GM19455 (cell line): ENCODE measurements around the gene PRELID1.

Source experiments
- ATAC-seq: cut with Tn5 transposase; IDR thresholded peaks from one replicate; pipeline ENCODE4 v1.9.1; 2021; ENCODE audit not compliant: unreplicated experiment

PRELID1 gene

DNA sequence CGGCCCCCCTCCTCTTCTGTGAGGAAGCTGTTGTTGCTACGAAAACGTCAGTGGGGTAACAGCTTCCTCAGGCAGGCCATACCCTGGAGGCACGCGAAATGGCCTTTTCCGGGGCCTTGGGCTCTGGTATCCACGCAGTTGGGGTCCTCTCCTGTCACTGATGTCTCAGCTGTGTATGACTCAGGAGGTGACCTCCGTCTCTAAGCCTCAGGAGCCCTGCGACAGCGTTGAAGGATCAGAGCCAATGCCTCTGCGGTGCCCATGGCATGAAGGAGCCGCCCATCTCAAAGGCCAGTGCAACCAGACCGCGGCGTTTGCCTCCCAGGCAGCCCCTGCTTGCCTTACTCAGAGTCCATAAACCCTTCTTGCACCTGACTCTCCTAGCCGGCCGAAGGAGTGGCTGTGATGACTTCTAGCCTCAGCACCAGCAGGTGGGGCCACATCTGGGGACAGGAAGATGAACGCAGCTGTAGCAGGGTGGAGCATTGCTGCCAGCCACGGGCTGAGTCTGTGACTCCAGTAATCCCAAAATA lies 9.1 kb downstream of the PRELID1 start:
- peak; percentile 18 for ATAC-seq

GRCh38 chr5:177313561-177314259 lies 10.1 kb downstream of the PRELID1 start:
- no peak for ATAC-seq

- no peak for ATAC-seq
Observed at GRCh38 chr5:177314376-177315342, 11.1 kb downstream of the PRELID1 start.

DNA sequence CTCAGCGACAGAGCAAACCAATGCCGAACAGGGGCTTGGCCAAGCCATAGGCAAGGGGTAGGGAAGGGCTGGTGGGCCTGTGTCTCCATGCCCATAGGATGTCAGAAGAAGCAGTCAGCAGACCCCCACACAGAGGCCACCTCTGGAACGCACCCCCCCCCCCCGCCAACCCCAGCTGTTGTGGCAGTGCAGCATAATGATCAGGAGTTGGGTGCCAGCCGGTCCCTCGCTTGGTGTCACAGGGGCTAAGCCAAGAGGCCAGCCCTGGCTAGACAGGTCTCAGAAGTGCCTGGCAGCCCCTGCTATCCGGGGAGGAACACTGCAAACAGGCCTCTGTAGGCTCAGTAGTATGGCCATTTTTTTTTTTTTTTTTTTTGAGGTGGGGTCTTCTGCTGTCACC lies 11.8 kb downstream of the PRELID1 start:
- ATAC-seq, result no peak

- ATAC-seq, result no peak
Observed at GRCh38 chr5:177316005-177316404, 12.4 kb downstream of the PRELID1 start.

- ATAC-seq, result no peak
Observed at GRCh38 chr5:177317959-177318377, 14.4 kb downstream of the PRELID1 start.

DNA sequence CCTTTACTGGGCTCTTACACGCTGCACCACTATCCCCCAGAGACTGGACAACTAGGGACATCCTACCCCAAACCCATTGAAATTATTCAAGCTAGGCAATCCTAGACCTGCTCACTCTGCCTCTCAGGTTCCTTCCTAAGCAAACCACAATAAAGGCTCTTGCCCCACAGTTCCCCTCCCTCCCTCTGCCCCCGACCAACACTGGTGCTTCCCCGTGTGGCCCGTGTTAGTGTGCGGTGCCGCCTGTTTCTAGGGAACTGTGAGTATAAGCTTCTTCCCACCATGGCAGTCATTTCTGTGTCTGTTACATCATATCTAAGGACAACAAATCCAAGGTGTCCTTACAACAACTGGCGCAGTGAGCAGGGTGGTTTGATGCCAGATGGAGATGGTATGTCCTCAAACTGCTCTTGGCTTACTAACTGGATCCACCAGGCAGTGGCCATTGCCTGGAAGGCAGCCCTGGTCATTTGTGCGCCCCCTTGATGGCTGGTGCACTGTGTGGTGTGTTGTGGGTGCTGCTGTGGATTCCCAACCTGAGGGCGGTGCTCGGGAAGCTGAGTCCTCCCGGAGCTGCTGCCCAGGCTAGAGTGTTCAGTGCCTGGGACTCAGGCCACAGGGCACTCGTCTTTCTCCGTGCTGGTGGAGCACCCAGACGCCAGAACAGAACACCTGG lies 16.5 kb downstream of the PRELID1 start:
- no peak for ATAC-seq

DNA sequence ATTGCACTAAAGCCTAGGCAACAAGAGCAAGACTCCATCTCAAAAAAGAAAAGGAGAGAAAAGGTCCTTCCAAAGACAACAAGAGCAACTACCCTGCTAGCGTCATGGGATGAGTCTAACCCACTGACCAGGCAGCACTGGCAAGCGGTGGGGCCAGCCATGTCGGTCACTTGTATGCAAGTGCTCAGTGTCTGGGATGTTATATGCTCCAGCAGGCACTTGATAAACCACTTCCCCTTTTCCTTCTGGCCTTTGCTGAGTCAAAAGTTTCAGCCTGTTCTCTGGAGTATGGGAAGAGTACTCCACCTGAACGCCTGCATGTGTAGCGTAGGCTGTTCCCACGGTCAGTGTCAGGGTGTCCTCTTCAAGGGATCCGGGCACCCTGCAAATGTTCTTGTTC lies 17.3 kb downstream of the PRELID1 start:
- ATAC-seq, result no peak

- ATAC-seq, result no peak
Observed at GRCh38 chr5:177325868-177326381, 22.3 kb downstream of the PRELID1 start.

DNA sequence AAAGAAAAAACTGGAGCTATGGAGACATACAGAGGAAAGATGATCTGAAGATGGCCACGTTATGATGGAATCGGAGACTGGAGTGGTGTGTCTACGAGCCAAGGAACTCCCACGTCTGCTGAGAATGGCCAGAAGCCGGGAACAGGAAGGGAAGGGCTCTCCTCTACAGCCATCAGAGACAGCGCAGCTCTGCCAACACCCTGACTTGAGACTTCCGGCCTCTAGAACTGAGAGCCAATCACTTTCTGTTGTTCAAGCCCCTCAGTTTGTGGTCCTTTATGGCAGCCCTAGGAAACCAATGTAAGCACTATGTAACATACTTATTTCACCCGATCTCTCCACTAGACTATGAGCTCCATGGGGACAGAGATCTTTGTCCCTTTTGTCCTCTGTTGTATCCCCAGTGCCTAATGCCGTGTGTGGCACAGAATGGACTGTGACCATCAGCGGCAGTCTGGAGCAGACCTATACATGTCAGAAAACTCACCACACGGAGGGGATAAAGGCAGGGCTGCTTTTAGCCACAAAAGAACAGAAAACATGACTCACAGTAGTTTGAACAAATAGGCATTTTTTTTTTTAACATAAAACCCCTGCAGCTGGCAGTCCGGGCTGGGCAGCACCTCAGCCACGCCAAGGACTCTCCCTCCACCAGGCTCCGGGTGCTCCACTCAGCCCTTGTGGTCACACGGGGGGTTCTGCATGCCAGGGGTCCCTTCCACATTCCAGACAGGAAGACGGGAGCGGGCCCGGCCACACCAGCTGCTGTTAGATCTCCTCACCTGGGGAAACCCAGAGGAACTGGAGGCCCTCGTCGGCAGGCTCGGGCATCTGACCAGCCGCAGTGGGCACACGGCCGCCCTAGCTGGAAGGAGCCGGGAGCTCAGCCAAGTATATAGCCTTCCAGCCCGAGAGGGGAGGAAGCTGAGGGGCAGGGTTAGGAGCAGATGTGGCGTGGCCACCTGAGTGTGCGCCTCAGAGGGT lies 24.2 kb downstream of the PRELID1 start:
- no peak for ATAC-seq

DNA sequence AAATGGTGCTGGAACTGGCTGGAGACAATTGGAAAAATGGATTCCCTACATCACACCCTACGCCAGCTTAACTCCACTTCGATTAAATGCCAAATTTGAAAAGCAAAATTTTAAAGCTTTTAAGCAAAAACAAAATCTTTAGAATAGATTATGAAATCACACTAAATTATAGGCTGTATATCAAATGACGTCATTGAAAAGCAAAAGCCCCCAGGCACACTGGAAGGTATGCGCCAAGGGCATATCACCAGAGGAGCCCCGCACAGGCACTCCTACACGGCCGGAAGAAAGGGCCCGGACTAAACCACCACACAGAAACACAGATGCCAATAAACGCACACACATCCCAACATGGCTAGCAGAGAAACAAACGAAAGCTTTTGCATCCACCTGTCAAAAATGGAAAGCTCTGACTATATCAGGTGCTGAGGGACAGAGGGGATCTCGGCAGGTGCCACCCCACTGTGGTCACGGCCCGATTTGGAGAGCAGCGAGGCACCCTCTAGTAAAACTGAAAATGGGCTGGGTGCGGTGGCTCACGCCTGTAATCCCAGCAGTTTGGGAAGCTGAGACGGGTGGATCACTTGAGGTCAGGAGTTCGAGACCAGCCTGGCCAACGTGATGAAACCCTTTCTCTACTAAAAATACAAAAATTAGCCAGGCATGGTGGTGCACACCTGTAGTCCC lies 25.1 kb downstream of the PRELID1 start:
- no peak for ATAC-seq

GRCh38 chr5:177329883-177330282 lies 26.3 kb downstream of the PRELID1 start:
- no peak for ATAC-seq

GRCh38 chr5:177330991-177331842 lies 27.6 kb downstream of the PRELID1 start:
- no peak for ATAC-seq

- ATAC-seq, result no peak
Observed at GRCh38 chr5:177332031-177332895, 28.7 kb downstream of the PRELID1 start.

GRCh38 chr5:177332896-177333260 lies 29.3 kb downstream of the PRELID1 start:
- ATAC-seq, result no peak

- ATAC-seq, result no peak
Observed at GRCh38 chr5:177333420-177334154, 30.0 kb downstream of the PRELID1 start.

DNA sequence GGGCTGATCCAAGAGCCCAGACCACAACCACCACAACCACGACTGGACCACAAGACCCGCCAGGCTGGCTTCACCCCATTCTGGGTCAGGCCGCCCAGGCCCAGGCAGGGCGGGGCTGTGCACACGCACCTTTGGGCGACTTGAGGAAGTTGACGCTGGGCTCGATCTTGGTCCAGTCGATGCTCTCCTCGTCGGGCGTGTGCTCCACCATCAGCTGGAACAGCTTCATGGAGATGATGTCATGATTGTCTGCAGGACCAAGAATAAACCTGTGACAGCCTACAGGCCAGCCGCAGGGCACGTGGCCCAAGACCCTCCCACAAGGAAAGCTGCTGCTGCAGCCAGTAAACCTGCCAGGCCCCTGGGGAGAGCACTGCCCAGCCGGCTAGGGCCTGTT lies 30.6 kb downstream of the PRELID1 start:
- ATAC-seq, result no peak
